Measurements from ENCODE around the gene TRIM29. TPM values are rescaled to one million over a fixed set of nuclear protein-coding genes. Genes with fewer than 3 reads are reported as not detected.
A peak's percentile ranks its signal among the peaks of the same experiment; 100 is the strongest.

TRIM29 gene
- total and polyA plus RNA-seq, 10 of the 15 experiments (the other 5 are each of a cell fraction or from before 2014, with no cell fraction given): 0.08 to 0.67 (median 0.26) TPM; not detected in 5

DNA sequence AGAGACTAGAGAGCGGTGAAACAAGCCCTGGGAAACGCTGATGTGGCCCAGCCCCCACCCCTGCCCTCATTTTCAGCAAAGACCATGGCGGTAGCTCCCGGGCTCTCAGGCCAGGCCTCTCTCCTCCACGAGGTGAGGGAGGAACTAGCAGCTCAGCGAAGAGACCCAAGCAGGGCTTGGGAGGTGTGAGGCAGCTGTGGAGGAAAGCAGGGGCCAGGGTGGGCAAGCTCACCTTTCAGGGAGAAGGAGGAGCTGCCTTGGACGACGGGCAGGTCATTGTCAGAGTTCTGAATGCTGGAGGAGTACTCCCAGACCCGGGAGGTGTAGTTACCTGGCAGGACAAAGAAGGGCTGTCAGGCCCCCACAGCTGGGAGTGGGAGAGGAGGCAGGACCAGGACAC is 19.9 kb downstream of the TRIM29 start (continued):
- TF ChIP-seq SKIL (IDR thresholded peaks at IDR 0.05; ENCODE audit: low read depth, poor library complexity, severe bottlenecking) (no peak), SP1 (IDR thresholded peaks at IDR 0.05; ENCODE audit: low read depth, low read length) (no peak), MXI1 (IDR thresholded peaks at IDR 0.05; ENCODE audit: low read depth, low read length) (no peak), TAF1 (IDR thresholded peaks at IDR 0.05; ENCODE audit: borderline replicate concordance, low read depth, low read length) (no peak)

DNA sequence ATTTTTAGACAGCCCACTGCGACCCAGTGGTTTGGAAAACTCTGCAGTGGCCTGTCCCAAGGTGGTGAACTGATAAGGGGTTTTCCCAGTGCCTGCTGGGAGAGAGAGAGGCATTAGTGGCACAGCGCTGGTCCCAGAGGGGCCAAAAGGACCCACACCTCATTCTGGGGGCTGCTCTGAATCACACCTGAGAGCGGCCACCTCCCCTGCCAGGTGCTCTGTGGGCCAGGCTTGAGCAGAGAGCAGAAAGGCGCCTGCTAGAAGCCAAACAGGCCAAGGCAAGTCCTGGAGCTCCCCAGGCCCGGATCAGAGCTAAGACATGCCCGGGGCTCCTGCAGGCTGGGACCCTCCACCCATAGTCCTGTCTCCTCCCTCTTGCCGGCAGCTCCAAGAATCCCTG is 20.9 kb downstream of the TRIM29 start:
- no peaks in the 10 kb centered on the region; the same call in 2 of the 3 replicates for H3K9me3 ChIP-seq (replicated peaks; ENCODE audit: control insufficient read depth, insufficient read depth, low read length)
- H2AFZ ChIP-seq (ENCODE audit: control insufficient read depth, low read depth, low read length): no peak overlapping the region
- no peak overlapping the region for H3K27ac ChIP-seq (ENCODE audit: control insufficient read depth, insufficient read depth)
- no peak overlapping the region for H3K9ac ChIP-seq (ENCODE audit: control insufficient read depth, insufficient read depth, low read length)
- no peak for FAIRE-seq
- H3K4me2 ChIP-seq (ENCODE audit: control insufficient read depth, insufficient read depth): no peak overlapping the region
- ATAC-seq: peak; percentile 13; the same call in 1 of the 3 replicates
- H3K4me1 ChIP-seq (ENCODE audit: control insufficient read depth, insufficient read depth, low read length): no peaks in the 10 kb centered on the region
- H4K20me1 ChIP-seq (ENCODE audit: control insufficient read depth, insufficient read depth): no peaks in the 10 kb centered on the region
- SMC1A ChIA-PET (ENCODE audit: uncharacterized antibody, unreplicated experiment): no interaction called here
- H3K27me3 ChIP-seq (replicated peaks in 1 of 2; ENCODE audit: control insufficient read depth in 2 of 2, insufficient read depth in 2 of 2, low read length in 1 of 2): peaks cover 5 to 9% of the 10 kb centered on the region in 2 experiments; a peak in 3 of 4 replicates
- TF ChIP-seq HDAC6 (IDR thresholded peaks at IDR 0.05; ENCODE audit: unreplicated experiment): no peak
- no peak for TF ChIP-seq CBX3 (IDR thresholded peaks at IDR 0.05; ENCODE audit: borderline replicate concordance, low read depth)
- no peak for TF ChIP-seq JUNB (IDR thresholded peaks at IDR 0.05)
- TF ChIP-seq CREB1 (IDR thresholded peaks at IDR 0.05; ENCODE audit: low read depth): no peak
- TF ChIP-seq GABPA (IDR thresholded peaks at IDR 0.05; ENCODE audit: low read depth): no peak
- TF ChIP-seq SUZ12 (IDR thresholded peaks at IDR 0.05; ENCODE audit: unreplicated experiment): no peak
- no peak for TF ChIP-seq TCF7 (IDR thresholded peaks at IDR 0.05; ENCODE audit: borderline replicate concordance)
- TF ChIP-seq STAT3 (IDR thresholded peaks at IDR 0.05; ENCODE audit: low read depth, low read length): no peak
- TF ChIP-seq SREBF1 (IDR thresholded peaks at IDR 0.05; ENCODE audit: low read length): no peak
- TF ChIP-seq SRF (IDR thresholded peaks at IDR 0.05; ENCODE audit: low read depth in 2 of 2, low read length in 2 of 2): no peak
- no peak for TF ChIP-seq NFIC (IDR thresholded peaks at IDR 0.05; ENCODE audit: low read depth, low read length)
- TF ChIP-seq RFX5 (IDR thresholded peaks at IDR 0.05; ENCODE audit: low read depth, low read length): no peak
- no peak for TF ChIP-seq TCF3 (IDR thresholded peaks at IDR 0.05; ENCODE audit: borderline replicate concordance, insufficient read depth, low read depth, low read length)
- TF ChIP-seq TCF12 (IDR thresholded peaks at IDR 0.05; ENCODE audit: low read depth, low read length): no peak
- TF ChIP-seq SIX5 (IDR thresholded peaks at IDR 0.05; ENCODE audit: low read depth, low read length, severe bottlenecking): no peak
- TF ChIP-seq, protein P1, sequence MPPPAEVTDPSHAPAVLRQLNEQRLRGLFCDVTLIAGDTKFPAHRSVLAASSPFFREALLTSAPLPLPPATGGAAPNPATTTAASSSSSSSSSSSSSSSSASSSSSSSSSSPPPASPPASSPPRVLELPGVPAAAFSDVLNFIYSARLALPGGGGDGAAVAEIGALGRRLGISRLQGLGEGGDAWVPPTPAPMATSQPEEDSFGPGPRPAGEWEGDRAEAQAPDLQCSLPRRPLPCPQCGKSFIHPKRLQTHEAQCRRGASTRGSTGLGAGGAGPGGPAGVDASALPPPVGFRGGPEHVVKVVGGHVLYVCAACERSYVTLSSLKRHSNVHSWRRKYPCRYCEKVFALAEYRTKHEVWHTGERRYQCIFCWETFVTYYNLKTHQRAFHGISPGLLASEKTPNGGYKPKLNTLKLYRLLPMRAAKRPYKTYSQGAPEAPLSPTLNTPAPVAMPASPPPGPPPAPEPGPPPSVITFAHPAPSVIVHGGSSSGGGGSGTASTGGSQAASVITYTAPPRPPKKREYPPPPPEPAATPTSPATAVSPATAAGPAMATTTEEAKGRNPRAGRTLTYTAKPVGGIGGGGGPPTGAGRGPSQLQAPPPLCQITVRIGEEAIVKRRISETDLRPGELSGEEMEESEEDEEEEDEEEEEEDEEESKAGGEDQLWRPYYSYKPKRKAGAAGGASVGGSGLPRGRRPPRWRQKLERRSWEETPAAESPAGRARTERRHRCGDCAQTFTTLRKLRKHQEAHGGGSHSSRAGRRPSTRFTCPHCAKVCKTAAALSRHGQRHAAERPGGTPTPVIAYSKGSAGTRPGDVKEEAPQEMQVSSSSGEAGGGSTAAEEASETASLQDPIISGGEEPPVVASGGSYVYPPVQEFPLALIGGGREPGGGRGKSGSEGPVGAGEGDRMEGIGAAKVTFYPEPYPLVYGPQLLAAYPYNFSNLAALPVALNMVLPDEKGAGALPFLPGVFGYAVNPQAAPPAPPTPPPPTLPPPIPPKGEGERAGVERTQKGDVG (CRISPR knock-in tag; IDR thresholded peaks at IDR 0.05): no peak
- DNase-seq (ENCODE audit: low read depth, low spot score): no peak
- RAD21 ChIA-PET (ENCODE audit: unreplicated experiment): no interaction called here
- no peak overlapping the region for H3K4me3 ChIP-seq
- H3K36me3 ChIP-seq (ENCODE audit: control insufficient read depth in 2 of 2, insufficient read depth in 2 of 2, low read length in 1 of 2): no peaks in the 10 kb centered on the region
- BruUV-seq (replicated peaks): no TSS peak
- no peaks in the 10 kb centered on the region for H3K79me2 ChIP-seq (ENCODE audit: control insufficient read depth, insufficient read depth, low read length)
- 5% methylated on average over 7 of the region's 7 CpGs for WGBS (ENCODE audit: insufficient coverage, insufficient replicate concordance, low lambda C conversion rate, missing lambda C conversion rate)
- CTCF ChIA-PET: interaction anchor here (0.9 kb wide), 1 partner anchor 9 kb away, joined by 3 read pairs; no protein-coding TSS in a partner anchor
- in situ Hi-C loops (cut with MboI) (no loop called here), intact Hi-C loops (cut with micrococcal nuclease; ENCODE audit: unreplicated experiment) (no loop called here)
- POLR2A ChIA-PET: no interaction called here
